AG04449 (cell line): ENCODE measurements around the gene OR11A1.

Source experiments
- CTCF ChIA-PET: fragments of 350-600 bp; formaldehyde crosslinking; extraction: SDS; loops from one replicate; lab custom pipeline; 2021; ENCODE audit warnings: antibody characterized with exemption; lab: Yijun Ruan, JAX
- POLR2A ChIA-PET: fragments of 400-600, 350-600 bp; formaldehyde crosslinking; extraction: SDS; loops from one replicate; lab custom pipeline; 2020; ENCODE audit warnings: antibody characterized with exemption, inconsistent platforms; lab: Yijun Ruan, JAX
- DNase-seq: peaks from one replicate; pipeline ENCODE4 v3.0.0-alpha.2; 2010; ENCODE audit warnings: low read depth, low spot score
- H3K4me3 ChIP-seq: 2 replicates; pipeline ENCODE4 v1.5.1; 2011; ENCODE audit warnings: low read depth, mild to moderate bottlenecking, control low read depth, low read length
- CTCF ChIP-seq: IDR thresholded peaks from one replicate; pipeline ENCODE4 v1.5.1; 2011; ENCODE audit warnings: mild to moderate bottlenecking, moderate library complexity, low read length, control low read depth, inconsistent platforms; ENCODE audit not compliant: insufficient read depth; ENCODE audit errors: missing control alignments

OR11A1 gene

DNA sequence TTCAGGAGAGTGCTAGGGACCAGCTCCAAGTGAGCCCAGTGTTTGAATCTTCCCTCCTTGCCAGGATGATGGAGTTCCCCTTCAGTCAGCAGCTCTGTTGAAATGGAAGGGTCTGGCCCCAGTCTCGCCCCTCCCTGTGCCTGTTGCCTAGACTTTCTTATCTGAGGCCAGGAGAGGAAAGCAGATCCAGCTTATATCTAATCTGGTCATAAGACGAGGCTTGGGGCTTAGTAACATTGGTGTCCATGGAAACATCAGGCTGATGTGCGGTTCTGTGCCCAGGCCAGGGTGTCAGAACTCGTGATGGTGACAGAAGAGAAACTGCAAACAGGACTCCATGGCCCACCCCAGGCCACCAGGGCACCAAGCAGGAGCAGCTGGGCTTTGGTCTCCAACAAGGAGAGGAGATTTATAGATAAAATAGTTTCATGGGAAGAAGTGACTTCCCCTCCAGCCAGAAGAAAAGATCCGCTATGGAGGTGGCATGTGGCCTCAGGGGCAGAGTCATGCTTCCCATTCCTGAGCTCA, 21.1 kb upstream of the OR11A1 start:
- TF ChIP-seq CTCF, result no peak
- H3K4me3 ChIP-seq, result no peak overlapping the region
- DNase-seq, result no peak
- CTCF ChIA-PET, result no interaction called here
- POLR2A ChIA-PET, result no interaction called here

- no peak for TF ChIP-seq CTCF
- no peak for DNase-seq
- no peak overlapping the region for H3K4me3 ChIP-seq
- ChIA-PET POLR2A (no interaction called here), CTCF (no interaction called here)
Observed at GRCh38 chr6:29474996-29475395, 18.1 kb upstream of the OR11A1 start.

DNA sequence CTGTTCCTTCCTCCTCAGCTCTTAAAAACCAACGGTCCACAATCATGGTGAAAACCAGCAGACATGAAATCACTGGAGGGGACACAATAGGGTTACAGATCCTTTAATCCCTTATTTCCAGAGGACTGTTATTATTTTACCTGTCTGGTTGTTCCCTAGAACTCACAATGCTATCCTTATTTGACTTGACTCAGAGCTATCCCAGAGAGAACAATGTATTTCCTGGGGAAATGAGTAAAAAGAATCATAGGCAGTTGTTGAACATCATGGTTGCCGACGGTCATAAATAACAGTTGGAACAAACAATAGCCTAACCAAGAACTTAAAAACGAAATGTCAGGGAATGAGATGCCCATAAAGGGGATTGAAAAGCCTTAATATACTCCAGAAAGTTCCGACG, 9.4 kb upstream of the OR11A1 start:
- ChIA-PET POLR2A (no interaction called here), CTCF (no interaction called here)

GRCh38 chr6:29465801-29466200, 8.9 kb upstream of the OR11A1 start:
- POLR2A ChIA-PET, result no interaction called here
- no peak overlapping the region for H3K4me3 ChIP-seq
- no peak for DNase-seq
- CTCF ChIA-PET, result no interaction called here
- no peak for TF ChIP-seq CTCF

More for the DNA sequence above, 9.4 kb upstream of the OR11A1 start:
- no peak for DNase-seq
- no peak for TF ChIP-seq CTCF
- no peak overlapping the region for H3K4me3 ChIP-seq

- H3K4me3 ChIP-seq, result no peak overlapping the region
- ChIA-PET CTCF (no interaction called here), POLR2A (no interaction called here)
- no peak for DNase-seq
- TF ChIP-seq CTCF, result no peak
Observed at GRCh38 chr6:29465279-29465678, 8.4 kb upstream of the OR11A1 start.

DNA sequence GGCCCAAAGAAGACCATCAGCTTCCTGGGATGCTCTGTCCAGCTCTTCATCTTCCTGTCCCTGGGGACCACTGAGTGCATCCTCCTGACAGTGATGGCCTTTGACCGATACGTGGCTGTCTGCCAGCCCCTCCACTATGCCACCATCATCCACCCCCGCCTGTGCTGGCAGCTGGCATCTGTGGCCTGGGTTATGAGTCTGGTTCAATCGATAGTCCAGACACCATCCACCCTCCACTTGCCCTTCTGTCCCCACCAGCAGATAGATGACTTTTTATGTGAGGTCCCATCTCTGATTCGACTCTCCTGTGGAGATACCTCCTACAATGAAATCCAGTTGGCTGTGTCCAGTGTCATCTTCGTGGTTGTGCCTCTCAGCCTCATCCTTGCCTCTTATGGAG, 5.2 kb upstream of the OR11A1 start:
- ChIA-PET POLR2A (no interaction called here), CTCF (no interaction called here)
- DNase-seq, result no peak
- no peak for TF ChIP-seq CTCF
- no peak overlapping the region for H3K4me3 ChIP-seq
